Stimulated activated CD4-positive, alpha-beta T cell treated with anti-CD3 and anti-CD28 coated beads, Interleukin-1b, Interleukin-23, amount 100 ng/mL, for 48 hours (primary cell): Measurements from ENCODE around the gene BRAT1.

Experiments
- DNase-seq: peaks from one replicate; pipeline ENCODE4 v3.0.0-alpha.2; 2020

The BRAT1 gene

DNA sequence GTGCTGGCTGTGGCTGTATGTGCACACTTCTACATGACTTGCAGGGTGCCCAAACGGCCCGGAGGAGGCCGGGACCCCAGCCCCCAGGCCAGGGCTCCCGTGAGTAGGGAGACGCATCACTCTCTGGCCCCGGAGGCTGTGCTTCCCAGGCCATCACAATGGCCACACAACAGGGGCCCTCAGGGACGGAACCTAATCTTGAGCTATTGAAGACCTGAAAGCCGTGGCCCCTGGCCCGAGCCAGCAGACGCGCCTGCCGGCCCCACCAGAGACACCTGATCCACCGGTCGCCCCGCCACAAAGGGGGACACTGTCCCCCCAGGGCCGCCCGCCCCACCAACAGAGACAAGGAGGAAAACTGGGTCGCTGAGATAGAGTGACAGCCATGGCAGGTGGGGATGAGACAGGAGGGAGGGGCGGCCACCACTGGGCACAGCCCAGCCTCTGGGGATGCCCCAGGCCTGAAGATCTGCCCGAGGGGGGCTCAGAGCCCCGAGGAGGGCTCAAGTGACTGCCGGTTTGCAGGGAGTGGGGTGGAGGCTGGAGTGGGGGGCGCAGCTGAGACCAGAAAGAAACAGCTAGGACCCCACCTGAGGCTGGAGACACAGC, 45.9 kb downstream of the BRAT1 start:
- DNase-seq = no peak

DNA sequence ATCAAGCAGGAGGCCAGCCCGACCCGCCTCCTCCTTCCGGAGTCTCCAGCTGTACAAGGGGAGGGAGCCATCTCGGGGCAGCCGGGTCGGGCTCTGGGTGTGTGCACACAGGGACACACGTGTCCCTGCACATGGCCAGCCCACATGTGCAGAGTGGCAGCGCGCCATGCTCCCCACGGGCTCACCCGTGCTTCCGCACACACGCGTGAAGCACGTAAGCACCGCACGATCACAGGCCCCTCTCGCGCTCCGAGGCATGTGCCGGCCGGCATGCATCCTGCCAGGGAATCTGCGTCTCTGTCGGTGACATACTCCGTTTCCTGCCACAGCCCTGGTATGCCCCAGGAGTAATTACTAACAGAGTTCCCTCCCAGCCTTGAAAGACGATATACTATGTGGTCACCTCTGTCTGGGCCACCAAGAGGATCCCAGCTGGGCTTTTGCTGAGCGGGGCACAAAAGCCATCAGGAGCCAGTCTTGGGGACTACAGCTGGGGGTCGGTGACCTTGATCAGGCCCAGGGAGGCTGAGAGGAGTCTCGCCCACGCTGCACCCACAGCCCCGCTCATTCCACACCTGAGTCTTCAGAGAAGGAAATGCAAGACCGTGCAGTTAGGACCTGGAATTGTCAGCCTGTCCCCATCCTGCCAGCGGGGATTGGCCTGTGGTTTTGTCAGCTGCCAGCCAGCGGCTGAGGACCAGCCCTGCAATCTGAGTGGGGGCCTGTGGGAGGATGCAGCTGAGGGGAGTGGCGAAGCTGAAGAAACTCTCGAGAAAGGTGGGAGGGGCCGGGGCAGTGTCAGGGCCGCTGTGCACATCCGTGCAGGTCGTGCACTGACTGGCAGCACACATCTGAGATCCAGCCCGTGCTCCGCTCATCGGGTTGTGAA, 46.8 kb downstream of the BRAT1 start:
- DNase-seq = peak; percentile 75

DNA sequence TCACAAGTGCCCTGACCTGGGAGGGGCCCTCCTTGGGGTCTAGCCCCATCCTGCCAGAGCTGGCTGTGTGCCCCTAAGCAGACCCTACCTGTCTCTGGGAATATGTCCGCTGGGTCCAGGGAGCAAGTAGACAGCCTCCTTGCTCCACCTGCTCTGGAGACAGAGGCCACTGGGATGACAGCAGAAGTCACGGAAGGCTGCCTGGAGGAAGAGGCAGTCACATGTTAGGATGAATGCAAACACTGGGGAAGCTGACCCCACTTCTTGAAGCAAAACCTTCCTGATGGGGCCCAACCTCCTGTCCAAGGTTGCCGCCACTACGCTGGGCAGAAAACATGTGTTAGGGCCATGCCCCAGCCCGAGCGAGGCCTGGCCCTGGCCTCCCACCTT, 47.4 kb downstream of the BRAT1 start:
- no peak for DNase-seq

- no peak for DNase-seq
Measured at GRCh38 chr7:2507208-2507916, 48.0 kb downstream of the BRAT1 start.

- DNase-seq = no peak
Measured at GRCh38 chr7:2505401-2505800, 49.9 kb downstream of the BRAT1 start.

DNA sequence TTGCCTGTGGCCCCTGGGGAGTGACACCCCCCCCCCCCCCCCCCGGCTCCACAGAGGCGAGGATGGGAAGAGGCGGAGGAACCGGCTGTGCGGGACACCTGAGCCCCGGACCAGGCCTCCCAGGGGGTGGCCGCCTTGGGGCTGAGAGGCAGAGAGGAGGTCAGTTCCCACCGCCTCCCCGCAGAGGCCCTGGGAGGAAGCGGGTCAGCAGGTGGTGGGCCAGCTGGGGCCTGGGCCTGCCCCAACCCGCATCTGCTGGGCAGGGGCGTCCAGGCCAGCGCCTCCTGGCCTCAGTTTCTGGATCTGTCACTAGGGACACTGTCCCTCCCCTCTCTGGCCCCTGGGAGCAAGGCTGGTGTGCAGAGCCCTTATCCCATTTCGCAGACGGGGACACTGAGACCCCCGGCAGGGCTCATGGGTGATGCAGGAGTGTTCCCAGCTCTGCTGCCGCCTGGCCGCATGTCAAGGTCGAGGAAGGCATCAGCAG, 50.4 kb downstream of the BRAT1 start:
- DNase-seq = no peak

- no peak for DNase-seq
Measured at GRCh38 chr7:2504128-2504888, 51.0 kb downstream of the BRAT1 start.

- DNase-seq = no peak
Measured at GRCh38 chr7:2503056-2503941, 52.0 kb downstream of the BRAT1 start.

- DNase-seq = no peak
Measured at GRCh38 chr7:2502647-2502966, 52.7 kb downstream of the BRAT1 start.

DNA sequence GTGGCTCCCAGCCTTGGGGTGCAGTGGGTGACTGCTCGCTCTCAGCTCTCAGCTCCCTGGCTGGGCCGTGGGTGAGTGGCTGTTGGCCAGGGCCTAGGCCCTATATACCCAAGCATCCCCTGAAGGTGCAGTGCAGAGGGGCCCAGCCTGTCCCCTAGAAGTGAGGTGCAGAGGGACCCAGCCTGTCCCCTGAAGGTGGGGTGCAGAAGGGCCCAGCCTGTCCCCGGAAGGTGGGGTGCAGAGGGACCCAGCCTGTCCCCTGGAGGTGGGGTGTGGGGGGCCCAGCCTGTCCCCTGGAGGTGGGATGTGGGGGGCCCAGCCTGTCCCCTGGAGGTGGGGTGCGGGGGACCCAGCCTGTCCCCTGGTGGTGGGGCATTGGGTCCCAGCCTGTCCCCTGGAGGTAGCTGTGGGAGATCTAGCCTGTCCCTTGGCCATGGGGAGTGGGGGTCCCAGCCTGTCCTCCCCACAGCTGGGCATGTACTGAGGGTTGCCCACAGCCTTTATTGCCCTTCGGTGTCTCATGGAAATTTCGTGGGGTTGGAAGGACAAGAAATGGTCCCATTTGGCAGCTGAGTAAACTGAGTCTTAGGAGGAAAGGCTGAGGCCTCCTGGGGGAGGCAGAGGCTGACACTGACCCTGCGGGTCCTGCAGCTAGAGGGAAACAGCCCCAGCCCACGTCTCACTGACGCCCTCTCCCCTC, 53.2 kb downstream of the BRAT1 start:
- DNase-seq = no peak

- DNase-seq = no peak
Measured at GRCh38 chr7:2500701-2501100, 54.6 kb downstream of the BRAT1 start.

DNA sequence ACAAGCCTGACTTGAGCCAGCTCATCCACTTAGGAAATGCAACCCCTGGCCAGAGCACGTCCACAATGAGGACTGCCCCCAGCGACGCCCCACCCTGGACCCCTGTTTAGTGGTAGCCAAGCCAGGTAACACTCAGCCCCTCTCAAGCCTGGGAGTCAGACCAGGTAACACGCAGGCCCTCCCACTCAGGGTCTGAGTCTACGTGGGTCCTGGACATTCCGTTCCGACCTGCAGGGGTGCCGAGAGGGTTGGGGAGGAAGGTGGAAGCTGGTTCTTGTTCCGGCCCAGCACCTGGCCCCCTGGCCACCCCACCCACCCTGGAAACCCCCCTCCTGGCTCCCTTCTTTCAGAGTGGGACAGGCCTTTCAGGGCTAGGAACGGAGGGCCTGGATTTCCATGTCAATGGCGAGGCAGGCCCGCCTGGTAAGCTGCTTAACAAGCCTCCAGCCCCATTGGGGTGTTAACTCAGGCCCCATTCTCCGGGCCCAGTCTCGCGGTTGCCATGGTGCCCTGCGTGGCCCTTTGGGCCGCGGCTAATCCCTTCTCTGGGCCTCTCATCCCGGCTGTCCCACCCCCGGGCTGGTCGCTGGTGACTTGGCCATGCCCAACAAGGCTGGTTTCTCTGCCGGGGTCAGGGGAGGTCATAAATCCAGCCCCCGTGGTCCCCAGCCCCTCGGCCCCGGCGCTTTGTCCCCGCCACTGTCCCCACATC, 55.4 kb downstream of the BRAT1 start:
- DNase-seq = no peak

DNA sequence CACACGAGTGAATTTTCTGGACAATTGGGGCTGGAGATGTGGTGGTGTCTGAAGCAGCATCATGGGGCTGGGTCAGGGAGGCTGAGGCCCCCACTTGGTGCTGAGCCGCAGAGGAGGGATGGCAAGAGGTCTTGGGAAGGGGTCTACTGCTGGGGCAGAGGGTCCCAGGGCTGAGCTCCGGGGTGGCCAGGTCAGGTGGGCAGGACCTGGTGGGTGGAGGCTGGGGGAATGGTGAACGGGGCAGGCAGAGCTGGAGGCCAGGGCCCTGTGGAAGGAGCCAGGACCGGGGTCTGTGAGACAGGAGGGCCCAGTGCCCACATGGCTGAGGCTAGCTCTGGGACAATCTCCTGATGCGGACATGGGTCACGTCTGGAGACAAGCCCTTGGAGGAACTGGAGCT, 56.1 kb downstream of the BRAT1 start:
- DNase-seq = no peak

DNA sequence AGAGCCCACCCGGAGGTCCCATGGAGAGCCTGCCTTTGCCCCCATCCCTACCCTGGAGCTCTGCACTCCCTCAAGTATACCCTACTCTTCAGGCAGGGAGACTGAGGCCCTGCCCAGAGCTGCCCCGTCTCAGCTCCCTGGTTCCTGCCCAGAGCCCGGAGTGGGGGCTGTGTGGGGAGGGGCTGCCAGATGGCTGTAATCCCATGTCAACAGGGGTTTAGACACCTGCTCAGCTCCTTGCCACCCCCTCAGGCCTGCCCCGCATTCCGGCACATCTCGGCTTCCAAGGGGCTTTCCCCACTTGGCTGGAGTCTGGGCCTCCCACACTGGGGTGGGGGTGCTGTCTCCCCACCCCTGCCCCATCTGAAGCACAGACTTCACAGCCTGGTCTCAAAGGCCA, 56.6 kb downstream of the BRAT1 start:
- DNase-seq = no peak

- DNase-seq = no peak
Measured at GRCh38 chr7:2497500-2498336, 57.6 kb downstream of the BRAT1 start.

DNA sequence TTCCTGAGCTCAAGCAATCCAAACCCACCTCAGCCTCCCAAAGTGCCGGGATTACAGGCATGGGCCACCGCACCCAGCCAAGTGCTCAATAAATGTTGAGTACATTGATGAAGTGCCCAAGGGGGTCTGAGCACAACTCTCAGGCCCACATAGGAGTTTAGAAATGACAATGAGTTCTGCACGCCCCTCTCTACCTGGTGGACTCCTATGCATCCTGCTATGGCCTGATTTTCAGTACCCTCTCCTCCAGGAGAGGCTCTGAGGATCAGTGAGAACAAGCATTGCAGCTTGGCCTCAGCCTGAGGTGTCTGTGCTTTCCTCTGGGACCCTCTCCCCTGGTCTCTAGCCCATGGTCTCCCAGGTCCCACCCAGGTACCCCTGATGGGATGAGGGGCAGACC, 58.3 kb downstream of the BRAT1 start:
- DNase-seq = no peak

GRCh38 chr7:2496375-2496774, 58.9 kb downstream of the BRAT1 start:
- DNase-seq = no peak

DNA sequence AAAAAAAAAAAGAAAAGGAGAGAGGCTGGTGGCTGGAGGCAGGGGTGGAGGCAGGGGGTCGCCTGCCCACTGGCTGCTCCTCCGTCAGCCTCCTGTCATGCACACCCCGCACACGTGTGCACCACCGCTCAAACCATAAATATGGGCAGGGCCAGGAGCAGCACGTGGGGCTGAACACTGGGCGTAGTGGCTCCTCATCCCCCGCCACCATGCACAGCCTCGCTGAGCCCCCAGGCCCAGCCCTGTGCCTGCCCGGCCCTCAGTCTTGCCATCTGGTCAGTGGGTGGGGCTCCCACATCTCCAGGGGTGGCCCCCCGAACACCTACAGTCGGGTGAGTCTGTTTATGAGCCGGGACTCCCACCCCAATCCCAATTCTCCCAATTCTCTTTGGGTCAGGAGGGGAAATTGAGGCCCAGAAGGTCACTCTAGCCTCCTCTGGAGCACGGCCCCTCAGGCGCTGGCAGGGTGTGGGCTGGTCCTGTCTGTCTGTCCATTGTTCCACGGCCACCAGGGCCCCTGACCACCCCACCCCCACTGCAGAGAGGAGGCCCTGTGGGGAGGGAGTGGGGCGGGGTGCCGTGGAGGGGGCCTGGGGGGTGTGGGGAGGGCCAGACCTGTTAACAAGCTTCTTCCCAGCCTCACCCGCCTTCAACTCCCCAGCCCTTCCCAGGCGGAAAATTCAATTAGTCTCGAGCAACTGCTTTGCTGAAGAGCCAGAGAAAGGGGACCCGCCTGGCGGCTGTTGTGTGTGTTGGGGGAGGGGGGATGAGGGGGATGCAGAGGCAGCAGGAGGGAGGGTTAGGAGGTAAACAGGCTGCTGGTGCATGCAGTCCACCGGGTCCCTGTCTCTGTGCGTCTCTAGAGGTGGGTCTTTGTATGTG, 59.7 kb downstream of the BRAT1 start:
- no peak for DNase-seq
